Peyer's patch (tissue), 4 donors: ENCODE measurements around the gene PLCL1. TPM values are rescaled to one million over a fixed set of nuclear protein-coding genes. Genes with fewer than 3 reads are reported as not detected.

Experiments used
- DNase-seq, 3 donors: peaks; one replicate each; pipeline ENCODE4 v3.0.0-alpha.2; 2017 to 2019
- H3K27ac ChIP-seq, 4 donors: fragments of 200-600 bp; sonication (generic); one replicate each; pipeline ENCODE4 v1.5.1; 2016 to 2019
- H3K27me3 ChIP-seq, 2 donors: fragments of 200-600 bp; sonication (generic); one replicate each; pipeline ENCODE4 v1.5.1; 2019
- H3K36me3 ChIP-seq, 3 donors: fragments of 200-600 bp; sonication (generic); one replicate each; pipeline ENCODE4 v1.5.1; 2016 to 2019
- H3K4me1 ChIP-seq, 4 donors: fragments of 200-600 bp; sonication (generic); one replicate each; pipeline ENCODE4 v1.5.1; 2016 to 2019
- H3K4me3 ChIP-seq, 4 donors: fragments of 200-600 bp; sonication (generic); 1 replicate in 3 of 4; 2 replicates in 1 of 4; pipeline ENCODE4 v1.5.1; 2016 to 2019; ENCODE audit warnings: mild to moderate bottlenecking in 1 of 4
- H3K9me3 ChIP-seq, 4 donors: fragments of 200-600 bp; sonication (generic); one replicate each; pipeline ENCODE4 v1.5.1; 2016 to 2019; ENCODE audit warnings: mild to moderate bottlenecking in 1 of 4
- POLR2A ChIP-seq, 2 donors: fragments of 450-650 bp; IDR thresholded peaks; one replicate each; pipeline ENCODE4 v1.5.1; 2017; ENCODE audit warnings: antibody characterized with exemption in 2 of 2, mild to moderate bottlenecking in 2 of 2, moderate library complexity in 2 of 2
- total RNA-seq, 4 donors: library from RNA; depleted of rRNA; stranded (reverse); fragments of >200 nt; gene quantifications; one replicate each; pipeline ENCODE4 v1.1.0, GENCODE V29; 2016
- TF ChIP-seq, protein P1 (sequence below), 6 experiments: fragments of 450-650 bp in 4 of 6; fragments of 200-600 bp in 2 of 6; sonication (generic) in 1 of 6; IDR thresholded peaks; one replicate each; pipeline ENCODE4 v1.5.1; 2017 to 2019; ENCODE audit warnings: antibody characterized with exemption in 6 of 6, mild to moderate bottlenecking in 3 of 6, moderate library complexity in 1 of 6

Gene PLCL1
- total RNA-seq, 4 donors from 2014 or later = 1.9 to 5.8 (median 2.8) TPM; not detected in 1

- no peaks in the 10 kb centered on the region for H3K4me1 ChIP-seq
- H3K9me3 ChIP-seq = no peaks in the 10 kb centered on the region
- TF ChIP-seq, protein P1, sequence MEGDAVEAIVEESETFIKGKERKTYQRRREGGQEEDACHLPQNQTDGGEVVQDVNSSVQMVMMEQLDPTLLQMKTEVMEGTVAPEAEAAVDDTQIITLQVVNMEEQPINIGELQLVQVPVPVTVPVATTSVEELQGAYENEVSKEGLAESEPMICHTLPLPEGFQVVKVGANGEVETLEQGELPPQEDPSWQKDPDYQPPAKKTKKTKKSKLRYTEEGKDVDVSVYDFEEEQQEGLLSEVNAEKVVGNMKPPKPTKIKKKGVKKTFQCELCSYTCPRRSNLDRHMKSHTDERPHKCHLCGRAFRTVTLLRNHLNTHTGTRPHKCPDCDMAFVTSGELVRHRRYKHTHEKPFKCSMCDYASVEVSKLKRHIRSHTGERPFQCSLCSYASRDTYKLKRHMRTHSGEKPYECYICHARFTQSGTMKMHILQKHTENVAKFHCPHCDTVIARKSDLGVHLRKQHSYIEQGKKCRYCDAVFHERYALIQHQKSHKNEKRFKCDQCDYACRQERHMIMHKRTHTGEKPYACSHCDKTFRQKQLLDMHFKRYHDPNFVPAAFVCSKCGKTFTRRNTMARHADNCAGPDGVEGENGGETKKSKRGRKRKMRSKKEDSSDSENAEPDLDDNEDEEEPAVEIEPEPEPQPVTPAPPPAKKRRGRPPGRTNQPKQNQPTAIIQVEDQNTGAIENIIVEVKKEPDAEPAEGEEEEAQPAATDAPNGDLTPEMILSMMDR (IDR thresholded peaks at IDR 0.05) = no peak
- no peak for TF ChIP-seq POLR2A (IDR thresholded peaks at IDR 0.05)
- no peaks in the 10 kb centered on the region for H3K27me3 ChIP-seq
- no peak for DNase-seq
- H3K4me3 ChIP-seq = no peak overlapping the region
- H3K27ac ChIP-seq = no peak overlapping the region
- H3K36me3 ChIP-seq = no peaks in the 10 kb centered on the region
These were observed 80.7 kb downstream of the PLCL1 start for GRCh38 chr2:197885126-197885525.

- Histone ChIP-seq H3K27ac (no peak overlapping the region), H3K9me3 (no peaks in the 10 kb centered on the region), H3K4me3 (no peak overlapping the region), H3K27me3 (no peaks in the 10 kb centered on the region), H3K4me1 (no peaks in the 10 kb centered on the region), H3K36me3 (no peaks in the 10 kb centered on the region)
- TF ChIP-seq POLR2A (IDR thresholded peaks at IDR 0.05) = no peak
- TF ChIP-seq, protein P1 (IDR thresholded peaks at IDR 0.05) = no peak
- DNase-seq = no peak
These were observed 81.2 kb downstream of the PLCL1 start for GRCh38 chr2:197885587-197885986.

GRCh38 chr2:197888321-197888720 lies 83.9 kb downstream of the PLCL1 start:
- DNase-seq = no peak
- Histone ChIP-seq H3K4me1 (no peaks in the 10 kb centered on the region), H3K9me3 (no peaks in the 10 kb centered on the region), H3K36me3 (no peaks in the 10 kb centered on the region), H3K4me3 (no peak overlapping the region), H3K27ac (no peak overlapping the region), H3K27me3 (no peaks in the 10 kb centered on the region)
- TF ChIP-seq, protein P1 (IDR thresholded peaks at IDR 0.05) = no peak
- TF ChIP-seq POLR2A (IDR thresholded peaks at IDR 0.05) = no peak

DNA sequence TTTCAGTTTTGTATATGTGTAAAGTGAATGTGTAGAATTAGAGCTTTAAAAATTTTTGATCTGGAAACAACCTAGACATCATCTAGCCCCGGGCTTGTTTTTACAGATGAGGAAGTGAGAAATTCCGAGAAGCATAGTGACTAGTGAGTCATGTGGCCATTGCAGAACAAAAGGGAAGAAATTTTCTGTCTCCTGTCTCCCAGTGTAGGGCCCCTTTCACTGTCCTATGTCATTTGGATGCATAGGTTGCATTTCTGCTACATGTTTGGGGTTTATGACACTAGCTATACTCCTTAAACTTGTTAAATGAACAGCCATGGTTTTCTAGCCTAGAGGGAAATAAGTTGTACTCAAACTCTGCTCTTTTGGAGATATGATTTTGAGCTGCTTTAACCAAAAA lies 84.6 kb downstream of the PLCL1 start:
- Histone ChIP-seq H3K36me3 (no peaks in the 10 kb centered on the region), H3K27ac (no peak overlapping the region), H3K4me1 (no peaks in the 10 kb centered on the region), H3K9me3 (no peaks in the 10 kb centered on the region), H3K27me3 (no peaks in the 10 kb centered on the region), H3K4me3 (no peak overlapping the region)
- no peak for DNase-seq
- TF ChIP-seq, protein P1 (IDR thresholded peaks at IDR 0.05) = no peak
- TF ChIP-seq POLR2A (IDR thresholded peaks at IDR 0.05) = no peak

- Histone ChIP-seq H3K36me3 (no peaks in the 10 kb centered on the region), H3K9me3 (no peaks in the 10 kb centered on the region), H3K27me3 (no peaks in the 10 kb centered on the region), H3K27ac (no peak overlapping the region), H3K4me1 (no peaks in the 10 kb centered on the region), H3K4me3 (no peak overlapping the region)
- TF ChIP-seq POLR2A (IDR thresholded peaks at IDR 0.05) = no peak
- TF ChIP-seq, protein P1 (IDR thresholded peaks at IDR 0.05) = no peak
- DNase-seq = no peak
These were observed 85.8 kb downstream of the PLCL1 start for GRCh38 chr2:197890168-197890567.

- H3K36me3 ChIP-seq = no peaks in the 10 kb centered on the region
- no peaks in the 10 kb centered on the region for H3K27me3 ChIP-seq
- no peak overlapping the region for H3K4me3 ChIP-seq
- no peaks in the 10 kb centered on the region for H3K9me3 ChIP-seq
- no peaks in the 10 kb centered on the region for H3K4me1 ChIP-seq
- DNase-seq = no peak
- TF ChIP-seq POLR2A (IDR thresholded peaks at IDR 0.05) = no peak
- TF ChIP-seq, protein P1 (IDR thresholded peaks at IDR 0.05) = no peak
- no peak overlapping the region for H3K27ac ChIP-seq
These were observed 87.6 kb downstream of the PLCL1 start for GRCh38 chr2:197891897-197892442.
